Neural progenitor cell (in vitro differentiated cells): Measurements from ENCODE around the gene PKD2L1.
"Not testable (repeated sequence)": the region's sequence is repeated elsewhere in the genome, so short reads cannot be mapped to it uniquely, and the experiment has no call there.

ENCODE experiments used
- EZH2 ChIP-seq: fragments of 200-600 bp; sonication (generic); IDR thresholded peaks from 2 replicates; pipeline ENCODE4 v1.6.1; 2017; ENCODE audit warnings: antibody characterized with exemption, mild to moderate bottlenecking, moderate library complexity
- TF ChIP-seq, protein P1 (sequence below): fragments of 200-600 bp; sonication (generic); IDR thresholded peaks from 2 replicates; pipeline ENCODE4 v1.5.1; 2017; ENCODE audit warnings: antibody characterized with exemption, mild to moderate bottlenecking

DNA sequence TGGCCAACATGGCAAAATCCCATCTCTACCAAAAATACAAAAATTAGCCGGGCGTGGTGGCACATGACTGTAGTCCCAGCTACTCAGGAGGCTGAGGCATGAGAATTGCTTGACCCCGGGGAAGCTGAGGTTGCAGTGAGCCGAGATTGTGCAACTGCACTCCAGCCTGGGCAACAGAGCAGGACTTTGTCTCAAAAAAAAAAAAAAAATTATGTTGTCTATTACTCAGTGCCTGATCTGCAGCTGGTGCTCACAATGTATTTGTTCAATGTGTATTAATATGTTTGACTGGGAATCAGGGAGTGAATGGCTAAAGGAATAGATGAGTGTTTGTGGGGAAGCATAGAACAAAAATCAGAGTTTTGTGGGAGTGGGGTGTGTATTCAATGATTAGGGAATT is 37.7 kb downstream of the PKD2L1 start:
- TF ChIP-seq, protein P1, sequence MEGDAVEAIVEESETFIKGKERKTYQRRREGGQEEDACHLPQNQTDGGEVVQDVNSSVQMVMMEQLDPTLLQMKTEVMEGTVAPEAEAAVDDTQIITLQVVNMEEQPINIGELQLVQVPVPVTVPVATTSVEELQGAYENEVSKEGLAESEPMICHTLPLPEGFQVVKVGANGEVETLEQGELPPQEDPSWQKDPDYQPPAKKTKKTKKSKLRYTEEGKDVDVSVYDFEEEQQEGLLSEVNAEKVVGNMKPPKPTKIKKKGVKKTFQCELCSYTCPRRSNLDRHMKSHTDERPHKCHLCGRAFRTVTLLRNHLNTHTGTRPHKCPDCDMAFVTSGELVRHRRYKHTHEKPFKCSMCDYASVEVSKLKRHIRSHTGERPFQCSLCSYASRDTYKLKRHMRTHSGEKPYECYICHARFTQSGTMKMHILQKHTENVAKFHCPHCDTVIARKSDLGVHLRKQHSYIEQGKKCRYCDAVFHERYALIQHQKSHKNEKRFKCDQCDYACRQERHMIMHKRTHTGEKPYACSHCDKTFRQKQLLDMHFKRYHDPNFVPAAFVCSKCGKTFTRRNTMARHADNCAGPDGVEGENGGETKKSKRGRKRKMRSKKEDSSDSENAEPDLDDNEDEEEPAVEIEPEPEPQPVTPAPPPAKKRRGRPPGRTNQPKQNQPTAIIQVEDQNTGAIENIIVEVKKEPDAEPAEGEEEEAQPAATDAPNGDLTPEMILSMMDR = not testable (repeated sequence)
- TF ChIP-seq EZH2 = not testable (repeated sequence)
